Central memory CD8-positive, alpha-beta T cell (primary cell): ENCODE data around the gene ZNF614.
"Not testable (repeated sequence)": the region's sequence is repeated elsewhere in the genome, so short reads cannot be mapped to it uniquely, and the experiment has no call there.

Experiments used
- ATAC-seq: fragments of 150-1000 bp; cut with Tn5 transposase; replicated peaks from 2 replicates; pipeline ENCODE4 v1.10.0; 2022; ENCODE audit warnings: mild to moderate bottlenecking, moderate FRiP score, moderate number of reproducible peaks; ENCODE audit not compliant: poor library complexity, severe bottlenecking; ENCODE audit errors: extremely low read depth
- DNase-seq, 2 donors: peaks; one replicate each; pipeline ENCODE4 v3.0.0; 2021; ENCODE audit warnings: low spot score in 2 of 2
- H3K27ac Mint-ChIP-seq: one replicate; pipeline ENCODE4 v1.8.0; 2022; ENCODE audit warnings: low read depth, mild to moderate bottlenecking, moderate library complexity, mixed read lengths
- H3K27me3 Mint-ChIP-seq: one replicate; pipeline ENCODE4 v1.8.0; 2022; ENCODE audit warnings: mixed read lengths
- H3K36me3 Mint-ChIP-seq: one replicate; pipeline ENCODE4 v1.8.0; 2022; ENCODE audit warnings: mild to moderate bottlenecking, moderate library complexity, mixed read lengths; ENCODE audit not compliant: insufficient read depth
- H3K4me1 Mint-ChIP-seq: one replicate; pipeline ENCODE4 v1.8.0; 2022; ENCODE audit warnings: mixed read lengths
- H3K4me3 Mint-ChIP-seq: one replicate; pipeline ENCODE4 v1.8.0; 2022; ENCODE audit warnings: mild to moderate bottlenecking, moderate library complexity, mixed read lengths
- H3K9me3 Mint-ChIP-seq: one replicate; pipeline ENCODE4 v1.8.0; 2022; ENCODE audit warnings: mixed read lengths

ZNF614 gene

GRCh38 chr19:52028027-52028779, at the start of gene ZNF614:
ZNF614 (minus strand) TSS chr19:52028379; CDS start chr19:52025745, 2,634 bp downstream.
- Mint-ChIP-seq H3K4me3 (peak within 1 kb of the TSS; percentile 95), H3K9me3 (peaks cover 14% of the 10 kb centered on the region), H3K36me3 (peaks cover 34% of the 10 kb centered on the region), H3K4me1 (peaks cover 29% of the 10 kb centered on the region), H3K27me3 (no peaks in the 10 kb centered on the region), H3K27ac (peak within 1 kb of the TSS; percentile 96)
- ATAC-seq (peak; percentile 86), DNase-seq (peak; percentile 78 to 84)

GRCh38 chr19:52070496-52070895, 42.3 kb upstream of the ZNF614 start:
- peaks cover 58% of the 10 kb centered on the region for H3K36me3 Mint-ChIP-seq
- H3K9me3 Mint-ChIP-seq = peaks cover 47% of the 10 kb centered on the region
- H3K4me1 Mint-ChIP-seq = peaks cover 6% of the 10 kb centered on the region
- no peaks in the 10 kb centered on the region for H3K27me3 Mint-ChIP-seq
- no peak overlapping the region for H3K27ac Mint-ChIP-seq
- H3K4me3 Mint-ChIP-seq = no peak overlapping the region
- ATAC-seq = no peak
- DNase-seq = no peak

GRCh38 chr19:52069653-52070052, 41.5 kb upstream of the ZNF614 start:
- H3K27ac Mint-ChIP-seq = no peak overlapping the region
- peaks cover 45% of the 10 kb centered on the region for H3K9me3 Mint-ChIP-seq
- H3K36me3 Mint-ChIP-seq = peaks cover 52% of the 10 kb centered on the region
- H3K4me1 Mint-ChIP-seq = peaks cover 6% of the 10 kb centered on the region
- ATAC-seq (no peak), DNase-seq (no peak)
- H3K4me3 Mint-ChIP-seq = no peak overlapping the region
- no peaks in the 10 kb centered on the region for H3K27me3 Mint-ChIP-seq

GRCh38 chr19:52066258-52066863, 38.2 kb upstream of the ZNF614 start:
- no peak for ATAC-seq
- Mint-ChIP-seq H3K27ac (no peak overlapping the region), H3K27me3 (no peaks in the 10 kb centered on the region), H3K9me3 (peaks cover 34% of the 10 kb centered on the region), H3K4me1 (peaks cover 6% of the 10 kb centered on the region), H3K4me3 (no peak overlapping the region), H3K36me3 (peaks cover 36% of the 10 kb centered on the region)
- no peak for DNase-seq

- peaks cover 27% of the 10 kb centered on the region for H3K36me3 Mint-ChIP-seq
- ATAC-seq = no peak
- no peak overlapping the region for H3K27ac Mint-ChIP-seq
- H3K4me3 Mint-ChIP-seq = no peak overlapping the region
- no peaks in the 10 kb centered on the region for H3K27me3 Mint-ChIP-seq
- H3K9me3 Mint-ChIP-seq = peaks cover 31% of the 10 kb centered on the region
- H3K4me1 Mint-ChIP-seq = peaks cover 6% of the 10 kb centered on the region
- DNase-seq = no peak
Observed at GRCh38 chr19:52065399-52065798, 37.2 kb upstream of the ZNF614 start.

- not testable (repeated sequence) for DNase-seq, H3K27me3 Mint-ChIP-seq, ATAC-seq, H3K4me1 Mint-ChIP-seq, H3K36me3 Mint-ChIP-seq, H3K27ac Mint-ChIP-seq, H3K4me3 Mint-ChIP-seq
- H3K9me3 Mint-ChIP-seq = peaks cover 37% of the 10 kb centered on the region
Observed at GRCh38 chr19:52056480-52056879, 28.3 kb upstream of the ZNF614 start.

GRCh38 chr19:52051736-52052135, 23.6 kb upstream of the ZNF614 start:
- not testable (repeated sequence) for H3K27ac Mint-ChIP-seq, H3K27me3 Mint-ChIP-seq, DNase-seq, ATAC-seq, H3K4me3 Mint-ChIP-seq
- Mint-ChIP-seq H3K9me3 (peaks cover 34% of the 10 kb centered on the region), H3K36me3 (peaks cover 17% of the 10 kb centered on the region), H3K4me1 (peaks cover 26% of the 10 kb centered on the region)

GRCh38 chr19:52048555-52049501, 20.6 kb upstream of the ZNF614 start, which contains the start of gene ZNF432:
ZNF432 (minus strand) TSS chr19:52048838; CDS start chr19:52046868, 1,970 bp downstream.
- peak; percentile 85 for ATAC-seq
- peak; percentile 74 to 77 for DNase-seq
- Mint-ChIP-seq H3K27ac (peak within 1 kb of the TSS; percentile 100), H3K4me1 (peaks cover 26% of the 10 kb centered on the region), H3K4me3 (peak within 1 kb of the TSS; percentile 99), H3K27me3 (no peaks in the 10 kb centered on the region), H3K36me3 (peaks cover 35% of the 10 kb centered on the region), H3K9me3 (peaks cover 25% of the 10 kb centered on the region)

- no peak overlapping the region for H3K27ac Mint-ChIP-seq
- DNase-seq (no peak), ATAC-seq (no peak)
- H3K27me3 Mint-ChIP-seq = no peaks in the 10 kb centered on the region
- peaks cover 38% of the 10 kb centered on the region for H3K9me3 Mint-ChIP-seq
- no peak overlapping the region for H3K4me3 Mint-ChIP-seq
- no peaks in the 10 kb centered on the region for H3K4me1 Mint-ChIP-seq
- H3K36me3 Mint-ChIP-seq = peaks cover 53% of the 10 kb centered on the region
Observed at GRCh38 chr19:52039169-52039568, 11.0 kb upstream of the ZNF614 start.

GRCh38 chr19:52034051-52034728, 6.0 kb upstream of the ZNF614 start:
- ATAC-seq = no peak
- no peaks in the 10 kb centered on the region for H3K27me3 Mint-ChIP-seq
- H3K36me3 Mint-ChIP-seq = peaks cover 29% of the 10 kb centered on the region
- H3K9me3 Mint-ChIP-seq = peaks cover 35% of the 10 kb centered on the region
- no peaks in the 10 kb centered on the region for H3K4me1 Mint-ChIP-seq
- H3K4me3 Mint-ChIP-seq = no peak overlapping the region
- no peak for DNase-seq
- H3K27ac Mint-ChIP-seq = no peak overlapping the region

- no peak for DNase-seq
- H3K9me3 Mint-ChIP-seq = peaks cover 15% of the 10 kb centered on the region
- H3K36me3 Mint-ChIP-seq = peaks cover 29% of the 10 kb centered on the region
- H3K4me3 Mint-ChIP-seq = peak overlapping the region; percentile 95
- peak overlapping the region; percentile 96 for H3K27ac Mint-ChIP-seq
- no peaks in the 10 kb centered on the region for H3K27me3 Mint-ChIP-seq
- peak; percentile 35 for ATAC-seq
- peaks cover 29% of the 10 kb centered on the region for H3K4me1 Mint-ChIP-seq
Observed at GRCh38 chr19:52028780-52029123, 573 bp upstream of the ZNF614 start.
